GM19395 (cell line): ENCODE results near the gene DENND4A.
"Not testable (repeated sequence)": the region's sequence is repeated elsewhere in the genome, so short reads cannot be mapped to it uniquely, and the experiment has no call there.

Experiments used
- ATAC-seq: cut with Tn5 transposase; IDR thresholded peaks from one replicate; pipeline ENCODE4 v1.9.1; 2021; ENCODE audit warnings: mild to moderate bottlenecking, moderate library complexity; ENCODE audit not compliant: unreplicated experiment

DENND4A gene

DNA sequence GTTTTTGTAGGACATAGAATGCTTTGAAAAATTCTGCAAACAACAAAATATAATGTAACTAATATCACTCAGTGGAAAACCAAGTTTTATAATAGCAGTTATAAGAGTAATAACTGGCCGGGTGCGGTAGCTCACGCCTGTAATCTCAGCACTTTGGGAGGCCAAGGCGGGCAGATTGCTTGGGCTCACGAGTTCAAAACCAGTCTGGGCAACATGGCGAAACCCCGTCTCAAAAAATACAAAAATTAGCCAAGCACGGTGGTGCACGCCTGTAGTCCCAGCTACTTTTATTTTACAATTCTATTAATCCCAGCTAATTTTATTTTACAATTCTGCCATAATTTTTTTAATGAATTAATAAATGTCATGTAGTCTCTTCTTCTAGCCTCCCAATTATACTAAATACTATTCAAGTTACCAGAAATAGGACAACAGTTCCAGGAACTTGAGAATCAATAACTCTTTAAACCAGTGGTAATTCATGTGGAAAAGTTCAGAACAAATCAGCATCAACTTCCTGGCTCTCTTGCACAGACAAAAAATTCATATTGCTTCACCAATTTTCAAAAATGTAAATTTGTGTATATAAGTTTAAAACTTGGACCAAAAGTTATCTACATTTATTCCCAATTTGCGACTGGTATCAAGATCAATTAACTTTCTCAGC, 2.2 kb downstream of the DENND4A start:
- ATAC-seq: no peak

- ATAC-seq: no peak
Observed at GRCh38 chr15:65789105-65789504, 3.0 kb downstream of the DENND4A start.

DNA sequence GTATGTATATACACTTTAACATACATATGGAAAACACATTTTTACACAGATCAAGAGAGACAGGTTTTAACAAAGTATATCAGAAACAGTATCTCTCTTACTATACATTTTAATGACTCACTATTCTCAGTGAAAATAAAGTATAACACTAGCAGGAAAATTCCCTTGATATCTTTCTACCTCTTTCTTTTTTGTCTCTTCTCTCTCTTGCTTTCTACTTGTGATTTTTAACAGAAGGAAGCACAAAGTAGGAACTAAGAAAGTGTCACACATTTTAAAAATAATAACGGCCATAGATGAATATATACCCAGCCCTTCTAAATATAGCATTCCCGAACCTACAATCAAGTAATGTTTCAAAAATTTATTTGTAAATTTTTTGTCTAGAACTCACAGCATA, 4.8 kb downstream of the DENND4A start:
- no peak for ATAC-seq

DNA sequence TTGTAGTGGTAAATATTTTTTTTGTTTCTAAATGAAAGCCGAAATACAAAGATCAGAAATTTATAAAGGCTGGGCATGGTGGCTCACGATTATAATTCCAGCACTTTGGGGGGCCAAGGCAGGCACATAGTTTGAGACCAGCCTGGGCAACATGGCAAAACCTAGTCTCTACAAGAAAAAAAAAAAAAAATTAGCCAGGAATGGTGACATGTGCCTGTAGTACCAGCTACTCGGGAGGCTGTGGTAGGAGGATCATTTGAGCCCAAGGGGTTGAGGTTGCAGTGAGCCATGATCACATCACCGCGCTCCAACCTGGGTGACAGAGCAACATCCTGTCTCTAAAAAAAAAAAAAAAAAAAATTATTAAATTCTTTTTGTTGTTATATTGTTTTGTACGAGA, 6.9 kb downstream of the DENND4A start:
- ATAC-seq: no peak

- no peak for ATAC-seq
Observed at GRCh38 chr15:65783872-65784271, 8.2 kb downstream of the DENND4A start.

- ATAC-seq: no peak
Observed at GRCh38 chr15:65782096-65782495, 10.0 kb downstream of the DENND4A start.

DNA sequence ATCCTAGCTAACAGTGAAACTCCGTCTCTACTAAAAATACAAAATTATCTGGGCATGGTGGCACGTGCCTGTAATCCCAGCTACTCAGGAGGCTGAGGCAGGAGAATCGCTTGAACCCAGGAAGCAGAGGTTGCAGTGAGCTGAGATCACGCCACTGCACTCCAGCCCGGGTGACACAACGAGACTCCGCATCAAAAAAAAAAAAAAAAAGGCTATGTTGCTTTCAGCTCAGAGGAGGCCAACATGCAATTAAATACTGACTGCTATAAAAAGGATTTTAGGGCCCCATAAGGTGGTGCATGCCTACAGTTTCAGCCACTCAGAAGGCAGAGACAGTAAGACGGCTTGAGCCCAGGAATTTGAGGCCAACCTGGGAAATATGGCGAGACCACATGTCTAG, 13.4 kb downstream of the DENND4A start:
- ATAC-seq: not testable (repeated sequence)

- no peak for ATAC-seq
Observed at GRCh38 chr15:65778269-65778668, 13.8 kb downstream of the DENND4A start.

DNA sequence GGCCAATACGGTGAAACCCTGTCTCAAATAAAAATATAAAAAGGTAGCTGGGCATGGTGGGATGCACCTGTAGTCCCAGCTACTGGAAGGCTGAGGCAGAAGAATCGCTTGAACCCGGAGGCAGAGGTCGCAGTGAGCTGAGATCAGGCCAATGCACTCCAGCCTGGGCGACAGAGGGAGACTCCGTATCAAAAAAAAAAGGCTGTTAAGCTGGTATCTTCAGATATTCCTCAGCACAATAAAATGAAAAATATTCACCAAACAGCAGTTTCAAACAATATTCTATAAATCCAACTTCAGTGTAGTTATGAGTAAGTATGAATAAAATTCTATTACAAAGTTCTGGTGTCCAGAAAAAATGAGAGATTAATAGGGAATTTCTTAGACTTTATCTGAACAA, 14.2 kb downstream of the DENND4A start:
- no peak for ATAC-seq

DNA sequence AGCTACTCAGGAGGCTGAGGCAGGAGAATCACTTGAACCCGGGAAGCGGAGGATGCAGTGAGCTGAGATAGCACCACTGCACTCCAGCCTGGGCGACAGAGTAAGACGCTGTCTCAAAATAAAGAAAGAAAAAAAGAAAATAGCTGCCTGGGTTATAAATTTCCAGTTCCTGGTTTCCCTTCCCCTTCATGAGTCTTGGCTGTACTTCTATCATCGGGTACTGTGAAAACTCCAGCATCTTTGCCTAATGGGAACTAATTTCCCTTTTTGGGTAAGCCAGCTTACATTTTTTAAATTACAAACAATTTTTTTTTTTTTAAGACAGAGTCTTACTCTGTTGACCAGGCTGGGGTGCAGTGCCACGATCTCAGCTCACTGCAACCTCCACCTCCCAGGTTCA, 15.0 kb downstream of the DENND4A start:
- ATAC-seq: no peak

DNA sequence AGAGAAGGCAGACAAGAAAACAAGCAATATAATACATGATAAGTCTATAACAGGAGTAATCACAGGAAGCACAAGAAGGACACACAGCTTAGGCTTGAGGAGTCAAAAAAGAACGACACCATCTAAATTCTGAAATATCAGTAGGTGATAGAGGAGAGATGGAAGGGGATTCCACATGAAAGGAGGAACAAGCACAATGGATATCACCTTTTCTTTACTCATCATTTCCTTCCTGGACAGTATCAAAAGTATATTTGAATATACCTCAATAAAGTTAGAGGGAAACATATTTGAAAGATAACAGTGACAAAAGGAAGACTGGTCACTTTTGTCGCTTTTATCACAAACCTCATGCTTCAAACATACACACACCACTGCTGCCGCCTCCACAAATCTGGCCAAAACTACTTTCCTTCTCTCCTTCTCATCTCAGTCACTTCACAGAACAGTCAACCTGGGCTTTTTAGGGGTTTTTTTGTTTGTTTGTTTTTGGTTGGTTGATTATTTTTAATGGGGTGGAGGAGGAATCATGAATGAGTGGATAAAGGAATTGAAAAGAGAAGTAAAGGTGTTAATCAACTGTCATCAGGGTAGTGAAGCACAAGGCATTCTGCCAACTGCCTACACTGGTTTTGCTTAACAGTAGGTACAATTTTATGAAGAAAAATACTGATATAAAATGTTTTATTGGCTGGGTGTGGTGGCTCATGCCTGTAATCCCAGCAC, 18.5 kb downstream of the DENND4A start:
- no peak for ATAC-seq

GRCh38 chr15:65772930-65773329, 19.2 kb downstream of the DENND4A start:
- no peak for ATAC-seq

DNA sequence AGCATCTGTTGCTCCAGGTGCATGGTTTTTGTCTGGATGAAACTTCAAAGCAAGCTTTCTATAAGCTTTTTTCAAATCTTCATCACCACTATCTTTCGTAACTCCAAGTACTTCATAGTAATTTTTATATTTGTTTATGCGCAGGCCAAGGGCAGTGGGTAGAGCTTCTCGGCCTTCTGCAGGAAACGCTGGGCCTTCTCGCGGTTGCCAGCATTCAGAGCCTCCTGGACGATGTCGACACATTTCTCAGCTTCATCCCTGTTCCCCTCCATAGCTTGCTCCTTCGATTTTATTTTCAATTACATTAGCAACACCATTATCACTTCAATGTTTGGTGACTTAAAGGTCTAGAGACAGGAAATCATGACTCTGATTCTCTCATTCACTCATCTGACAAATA, 20.2 kb downstream of the DENND4A start:
- no peak for ATAC-seq

DNA sequence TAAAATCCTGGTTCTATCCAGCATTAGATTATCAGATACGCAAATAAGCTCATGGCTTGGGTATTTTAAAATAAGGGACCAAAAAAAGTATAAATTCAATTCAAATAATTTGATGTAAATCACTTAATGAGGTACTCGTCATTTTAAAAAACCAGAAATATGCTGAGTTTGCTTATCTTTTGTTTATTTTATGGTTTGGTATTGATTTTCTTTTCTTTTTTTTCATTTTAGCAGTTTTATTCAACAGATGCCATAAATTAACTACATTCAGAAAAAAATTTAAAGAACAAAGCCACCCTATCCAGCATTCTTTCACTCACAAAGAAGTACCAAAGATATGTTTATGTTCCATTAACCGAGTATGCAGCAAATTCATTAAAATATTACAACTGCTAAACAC, 22.6 kb downstream of the DENND4A start:
- ATAC-seq: no peak

- no peak for ATAC-seq
Observed at GRCh38 chr15:65767895-65768294, 24.2 kb downstream of the DENND4A start.

DNA sequence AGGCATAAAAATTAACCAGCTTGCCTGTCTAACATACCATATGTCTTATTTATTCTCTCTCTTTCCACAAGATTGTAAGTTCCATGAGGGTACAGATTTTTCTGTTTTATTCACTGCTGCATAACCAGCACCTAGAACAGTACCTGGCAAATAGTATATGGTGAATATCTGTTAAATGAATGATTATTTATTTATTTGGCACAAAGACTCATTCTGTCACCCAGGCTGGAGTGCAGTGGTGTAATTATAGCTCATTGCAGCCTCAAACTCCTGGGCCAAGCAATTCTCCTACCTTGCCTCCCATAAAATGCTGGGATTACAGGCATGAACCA, 24.9 kb downstream of the DENND4A start:
- no peak for ATAC-seq

DNA sequence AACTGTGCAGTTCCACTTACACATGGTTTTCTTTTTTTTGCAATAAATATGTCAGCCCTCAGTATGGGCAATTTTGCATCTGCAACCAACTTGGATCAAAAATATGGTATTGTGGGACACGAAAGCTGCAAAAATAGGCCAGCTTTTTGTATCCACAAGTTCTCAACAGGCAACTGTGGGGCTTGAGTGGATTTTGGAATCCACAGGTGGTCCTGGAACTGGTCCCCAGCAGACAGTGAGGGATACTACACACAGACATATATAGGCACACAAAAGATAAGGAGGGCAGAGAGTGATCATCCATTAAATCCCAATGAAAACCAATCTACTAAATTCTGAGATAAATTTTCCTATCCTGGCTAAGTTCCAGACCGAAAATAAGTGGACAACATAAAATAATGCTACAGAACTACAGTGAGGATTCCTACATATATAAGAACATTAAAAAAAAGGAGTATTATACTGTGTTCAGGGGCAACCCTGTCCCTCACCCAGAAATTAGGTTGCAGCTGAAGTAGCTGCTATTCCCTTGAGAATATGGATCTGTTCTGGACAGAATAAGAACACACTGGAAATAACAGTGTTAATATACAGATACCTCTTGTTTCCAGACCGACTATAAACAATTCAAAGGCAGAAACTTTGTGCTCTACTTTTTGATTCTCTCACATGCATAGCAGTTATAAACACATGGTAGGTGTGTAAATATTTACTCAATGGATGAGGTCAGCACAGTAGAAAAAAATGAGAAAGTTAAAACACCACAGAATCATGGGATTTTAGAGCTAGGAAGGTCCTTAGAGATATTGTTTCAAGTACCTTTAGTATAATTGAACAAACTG, 25.4 kb downstream of the DENND4A start:
- no peak for ATAC-seq

- ATAC-seq: no peak
Observed at GRCh38 chr15:65765106-65765505, 27.0 kb downstream of the DENND4A start.

DNA sequence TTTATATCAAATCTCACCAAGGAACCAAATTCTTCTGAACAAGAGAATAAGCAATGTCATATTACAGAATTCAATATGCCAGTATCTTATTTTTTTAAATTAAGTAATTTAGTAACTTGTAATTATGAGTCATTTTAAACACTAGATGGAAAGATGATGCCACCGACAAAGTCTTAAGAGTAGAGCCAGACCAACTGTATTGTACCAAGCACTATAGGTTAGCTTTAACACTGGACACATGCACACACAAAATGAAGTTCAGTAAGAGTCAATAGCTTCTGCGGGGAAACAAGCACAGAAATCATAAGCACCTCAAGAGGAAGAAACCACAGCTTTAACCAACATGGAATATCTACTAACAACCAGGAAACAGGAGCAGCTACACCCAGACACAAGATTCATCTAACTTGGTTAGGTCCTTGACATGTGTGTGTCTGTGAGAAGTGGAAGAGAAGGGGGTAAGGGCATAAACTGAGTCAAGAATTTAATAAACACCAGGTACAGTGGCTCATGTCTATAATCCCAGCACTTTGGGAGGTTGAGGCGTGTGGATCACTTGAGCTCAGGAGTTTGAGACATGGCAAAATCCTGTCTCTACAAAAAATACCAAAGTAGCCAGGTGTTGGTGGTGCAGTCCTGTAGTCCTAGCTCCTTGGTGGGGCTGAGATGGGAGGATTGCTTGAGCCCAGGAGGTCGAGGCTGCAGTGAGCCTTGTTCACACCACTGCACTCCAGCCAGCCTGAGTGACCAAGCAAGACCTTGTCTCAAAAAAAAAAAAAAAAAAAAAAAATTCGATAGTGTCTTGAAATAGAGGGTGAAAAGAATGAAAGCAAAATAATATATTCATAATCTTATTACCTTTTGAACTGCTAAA, 28.9 kb downstream of the DENND4A start:
- ATAC-seq: no peak

DNA sequence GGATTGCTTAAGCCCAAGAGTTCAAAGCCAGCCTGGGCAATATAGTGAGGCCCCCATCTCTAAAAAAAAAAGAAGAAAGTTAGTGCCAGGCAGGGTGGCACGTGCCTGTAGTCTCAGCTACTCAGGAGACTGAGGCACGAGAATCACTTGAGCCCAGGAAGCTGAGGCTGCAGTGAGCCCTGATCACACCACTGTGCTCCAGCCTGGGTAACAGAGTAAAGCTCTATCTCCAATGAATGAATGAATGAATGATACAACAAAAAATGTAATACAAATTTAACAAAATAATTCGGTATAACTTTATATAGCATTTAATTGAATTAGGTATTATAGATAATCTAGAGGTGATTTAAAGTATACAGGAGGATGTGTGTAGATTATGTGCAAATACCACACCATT, 29.7 kb downstream of the DENND4A start:
- ATAC-seq: no peak
